Measurements from ENCODE around the gene OSER1.

The OSER1 gene

GRCh38 chr20:44176833-44177534 is 33.6 kb downstream of the OSER1 start:
- TF ChIP-seq CTCF (IDR thresholded peaks at IDR 0.05): no peak

DNA sequence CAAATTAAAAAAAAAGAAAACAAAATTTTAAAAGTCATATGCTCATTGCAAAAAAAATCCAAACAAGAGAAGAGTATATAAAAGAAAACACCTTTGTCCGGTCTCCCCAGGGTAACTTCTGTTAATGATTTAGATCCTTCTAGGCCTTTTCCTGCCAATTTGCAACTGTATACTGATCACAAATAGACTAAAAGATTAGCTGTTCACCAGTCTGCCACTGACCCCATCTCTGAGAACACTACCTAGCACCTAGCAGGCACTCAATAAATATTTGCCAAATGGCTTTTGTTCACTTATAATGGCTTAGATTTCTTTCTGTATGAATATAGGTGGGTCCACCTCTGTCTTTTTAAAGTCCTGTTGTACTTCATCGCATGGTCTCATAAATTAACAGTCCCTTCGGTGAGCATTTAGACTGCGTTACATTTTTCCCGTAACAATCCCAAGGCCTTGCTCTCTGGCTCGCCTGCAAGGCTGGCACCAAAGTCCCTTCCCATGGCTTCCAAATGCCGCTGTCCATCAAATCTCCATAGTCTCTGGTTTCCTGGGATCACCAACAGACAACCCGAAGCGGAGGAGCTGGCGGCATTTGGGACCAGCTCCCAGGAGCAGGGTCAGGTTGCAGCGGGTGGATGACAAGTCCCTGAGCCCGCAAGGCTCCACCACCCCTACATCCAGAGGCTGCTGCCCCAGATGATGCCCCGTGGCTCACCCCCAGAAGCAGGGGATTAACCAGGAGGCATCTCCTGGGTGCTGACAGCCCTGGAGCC is 35.4 kb downstream of the OSER1 start:
- TF ChIP-seq CTCF (IDR thresholded peaks at IDR 0.05): no peak

- no peak for TF ChIP-seq CTCF (IDR thresholded peaks at IDR 0.05)
These were observed 36.7 kb downstream of the OSER1 start for GRCh38 chr20:44173846-44174245.

DNA sequence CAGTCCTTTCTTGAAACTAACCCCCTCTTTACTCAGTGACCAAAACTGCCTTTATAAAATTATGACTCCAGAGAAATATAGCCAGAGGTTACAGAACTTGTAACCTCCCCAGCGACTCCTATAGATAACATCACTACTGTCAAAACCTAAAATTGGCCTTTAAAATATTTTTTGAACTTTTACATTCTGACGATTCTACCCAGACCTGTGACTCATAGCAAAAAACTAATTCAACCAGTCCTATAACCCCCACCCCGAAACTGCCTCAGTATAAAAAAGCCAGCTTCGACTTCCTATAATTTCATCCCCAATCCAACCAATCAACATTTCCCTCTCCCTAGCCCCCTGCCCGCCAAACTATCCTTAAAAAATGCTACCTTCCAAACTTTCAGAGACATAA is 37.5 kb downstream of the OSER1 start:
- TF ChIP-seq CTCF (IDR thresholded peaks at IDR 0.05): no peak

- TF ChIP-seq CTCF (IDR thresholded peaks at IDR 0.05): no peak
These were observed 38.0 kb downstream of the OSER1 start for GRCh38 chr20:44172572-44172950.

- no peak for TF ChIP-seq CTCF (IDR thresholded peaks at IDR 0.05)
These were observed 38.6 kb downstream of the OSER1 start for GRCh38 chr20:44171775-44172571.

DNA sequence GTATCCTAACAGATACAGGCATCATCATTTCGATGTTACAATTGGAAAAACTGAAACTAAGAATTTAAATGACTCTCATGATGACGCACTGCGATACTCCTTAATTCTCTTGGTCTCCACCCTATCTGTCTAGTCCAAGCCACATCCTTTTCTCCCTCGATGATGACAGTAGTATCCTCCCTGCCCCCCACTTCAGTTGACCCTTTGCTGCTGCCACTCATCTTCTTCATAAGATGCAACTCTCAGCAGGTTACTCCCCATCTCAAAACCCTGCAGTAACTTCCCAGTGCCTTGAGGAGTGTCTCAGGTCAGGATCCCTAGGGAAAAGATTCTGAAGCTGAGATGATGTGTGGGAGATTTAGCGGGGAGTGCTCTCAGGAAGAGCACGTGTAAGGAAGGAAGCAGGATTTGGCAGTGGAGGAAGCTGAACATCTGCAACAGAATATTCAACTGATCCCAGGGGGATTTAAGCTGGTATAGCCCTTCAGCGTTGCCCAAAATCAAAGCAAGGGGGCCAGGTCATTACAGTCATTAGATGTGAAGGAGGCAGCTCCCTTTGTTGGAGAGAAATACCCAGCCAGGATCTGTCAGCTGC is 39.7 kb downstream of the OSER1 start:
- no peak for TF ChIP-seq CTCF (IDR thresholded peaks at IDR 0.05)
